ENCODE data around the gene BNIPL.

The BNIPL gene

GRCh38 chr1:150999926-151000325, 36.5 kb upstream of the BNIPL start:
- no peak overlapping the region for H3K27ac ChIP-seq
- no peaks in the 10 kb centered on the region; the same call in 1 of the 2 replicates for H4K20me1 ChIP-seq
- H3K4me2 ChIP-seq: no peak overlapping the region
- no peak overlapping the region for H3K4me3 ChIP-seq
- no peak overlapping the region for H3K9ac ChIP-seq
- no peaks in the 10 kb centered on the region for H3K27me3 ChIP-seq
- peaks cover 40% of the 10 kb centered on the region for H3K4me1 ChIP-seq
- H3K36me3 ChIP-seq: peaks cover 71% of the 10 kb centered on the region
- no peaks in the 10 kb centered on the region for H3K9me3 ChIP-seq
- no peak for TF ChIP-seq Cebpa-rat (IDR thresholded peaks at IDR 0.05)

- no peak overlapping the region for H3K4me3 ChIP-seq
- H3K9me3 ChIP-seq: no peaks in the 10 kb centered on the region
- H3K4me1 ChIP-seq: peaks cover 45% of the 10 kb centered on the region
- H3K27ac ChIP-seq: no peak overlapping the region
- TF ChIP-seq Cebpa-rat (IDR thresholded peaks at IDR 0.05): no peak
- H4K20me1 ChIP-seq: no peaks in the 10 kb centered on the region; the same call in 1 of the 2 replicates
- no peak overlapping the region for H3K9ac ChIP-seq
- H3K27me3 ChIP-seq: no peaks in the 10 kb centered on the region
- H3K4me2 ChIP-seq: no peak overlapping the region
- H3K36me3 ChIP-seq: peaks cover 66% of the 10 kb centered on the region
Observed at GRCh38 chr1:151000408-151000807, 36.0 kb upstream of the BNIPL start.

- H3K36me3 ChIP-seq: peaks cover 62% of the 10 kb centered on the region
Observed at GRCh38 chr1:151001602-151002001, 34.8 kb upstream of the BNIPL start.

GRCh38 chr1:151002051-151002450, 34.3 kb upstream of the BNIPL start:
- H3K27ac ChIP-seq: no peak overlapping the region
- no peaks in the 10 kb centered on the region for H3K27me3 ChIP-seq
- H3K4me2 ChIP-seq: peak overlapping the region; percentile 94; the same call in 1 of the 2 replicates
- no peak for TF ChIP-seq Cebpa-rat (IDR thresholded peaks at IDR 0.05)
- no peaks in the 10 kb centered on the region for H3K9me3 ChIP-seq
- H3K9ac ChIP-seq: no peak overlapping the region
- no peak overlapping the region for H3K4me3 ChIP-seq
- peaks cover 58% of the 10 kb centered on the region for H3K36me3 ChIP-seq
- peaks cover 55% of the 10 kb centered on the region for H3K4me1 ChIP-seq
- H4K20me1 ChIP-seq: no peaks in the 10 kb centered on the region; the same call in 1 of the 2 replicates

More at GRCh38 chr1:151001602-151002001, 34.8 kb upstream of the BNIPL start:
- Histone ChIP-seq H3K9ac (no peak overlapping the region), H4K20me1 (no peaks in the 10 kb centered on the region; the same call in 1 of the 2 replicates), H3K9me3 (no peaks in the 10 kb centered on the region), H3K27ac (no peak overlapping the region), H3K27me3 (no peaks in the 10 kb centered on the region), H3K4me2 (no peak overlapping the region), H3K4me3 (no peak overlapping the region), H3K4me1 (peaks cover 50% of the 10 kb centered on the region)
- no peak for TF ChIP-seq Cebpa-rat (IDR thresholded peaks at IDR 0.05)

- no peaks in the 10 kb centered on the region for H3K9me3 ChIP-seq
- no peak overlapping the region for H3K27ac ChIP-seq
- no peaks in the 10 kb centered on the region; the same call in 1 of the 2 replicates for H4K20me1 ChIP-seq
- peaks cover 60% of the 10 kb centered on the region for H3K4me1 ChIP-seq
- H3K27me3 ChIP-seq: no peaks in the 10 kb centered on the region
- no peak overlapping the region for H3K9ac ChIP-seq
- H3K4me2 ChIP-seq: peak overlapping the region; percentile 94
- no peak for TF ChIP-seq Cebpa-rat (IDR thresholded peaks at IDR 0.05)
- no peak overlapping the region for H3K4me3 ChIP-seq
- H3K36me3 ChIP-seq: peaks cover 52% of the 10 kb centered on the region
Observed at GRCh38 chr1:151002611-151003010, 33.8 kb upstream of the BNIPL start.

- Histone ChIP-seq H3K27me3 (no peaks in the 10 kb centered on the region), H3K36me3 (peaks cover 47% of the 10 kb centered on the region), H3K4me2 (peak overlapping the region; percentile 94), H3K4me3 (no peak overlapping the region), H3K9ac (peak overlapping the region; percentile 22; the same call in 1 of the 2 replicates), H3K27ac (no peak overlapping the region; the same call in 1 of the 2 replicates), H3K4me1 (peaks cover 65% of the 10 kb centered on the region), H4K20me1 (no peaks in the 10 kb centered on the region; the same call in 1 of the 2 replicates), H3K9me3 (no peaks in the 10 kb centered on the region)
- no peak for TF ChIP-seq Cebpa-rat (IDR thresholded peaks at IDR 0.05)
Observed at GRCh38 chr1:151003180-151003579, 33.2 kb upstream of the BNIPL start.

- Histone ChIP-seq H3K4me2 (peak overlapping the region; percentile 94), H3K9ac (peak overlapping the region; percentile 85), H3K27me3 (no peaks in the 10 kb centered on the region), H3K27ac (peak overlapping the region; percentile 84), H3K36me3 (peaks cover 20% of the 10 kb centered on the region), H4K20me1 (no peaks in the 10 kb centered on the region; the same call in 1 of the 2 replicates), H3K4me3 (peak overlapping the region; percentile 72), H3K4me1 (peaks cover 75% of the 10 kb centered on the region), H3K9me3 (no peaks in the 10 kb centered on the region)
- no peak for TF ChIP-seq Cebpa-rat (IDR thresholded peaks at IDR 0.05)
Observed at GRCh38 chr1:151005729-151006319, 30.6 kb upstream of the BNIPL start.

GRCh38 chr1:151006327-151007052, 29.9 kb upstream of the BNIPL start, which contains the start of gene MINDY1:
Gene MINDY1 (minus strand): TSS chr1:151006902. CDS start chr1:151002617, 4,285 bp downstream.
- Histone ChIP-seq H3K9ac (peak within 1 kb of the TSS; percentile 85), H3K4me2 (peak within 1 kb of the TSS; percentile 94), H3K9me3 (no peaks in the 10 kb centered on the region), H3K27me3 (no peaks in the 10 kb centered on the region), H3K4me1 (peaks cover 81% of the 10 kb centered on the region), H3K4me3 (peak within 1 kb of the TSS; percentile 72), H3K27ac (peak within 1 kb of the TSS; percentile 84), H3K36me3 (peaks cover 13% of the 10 kb centered on the region), H4K20me1 (no peaks in the 10 kb centered on the region; the same call in 1 of the 2 replicates)
- no peak for TF ChIP-seq Cebpa-rat (IDR thresholded peaks at IDR 0.05)

GRCh38 chr1:151007853-151008243, 28.5 kb upstream of the BNIPL start:
- Histone ChIP-seq H3K9me3 (no peaks in the 10 kb centered on the region), H3K9ac (no peak overlapping the region), H3K27ac (no peak overlapping the region), H3K4me2 (peak overlapping the region; percentile 94), H3K4me3 (peak overlapping the region; percentile 76), H3K27me3 (no peaks in the 10 kb centered on the region), H3K36me3 (no peaks in the 10 kb centered on the region; the same call in 1 of the 2 replicates), H3K4me1 (peaks cover 87% of the 10 kb centered on the region), H4K20me1 (no peaks in the 10 kb centered on the region)
- TF ChIP-seq Cebpa-rat (IDR thresholded peaks at IDR 0.05): no peak

Data from BLaER1 (cell line).